PC-3 (cell line): ENCODE results near the gene DOCK4. TPM values are rescaled to one million over a fixed set of nuclear protein-coding genes. Genes with fewer than 3 reads are reported as not detected.
A peak's percentile ranks its signal among the peaks of the same experiment; 100 is the strongest.

Experiments
- ATAC-seq: fragments of 200-7000 bp; cut with Tn5 transposase; 2 replicates; pipeline ENCODE4 v1.9.1; 2020; ENCODE audit warnings: mild to moderate bottlenecking, moderate library complexity
- BruUV-seq: library from RNA; stranded (reverse); fragments of 400-500 nt; replicated peaks from 2 replicates; lab custom pipeline; 2021; lab: Mats Ljungman, UMichigan
- CTCF ChIA-PET: fragments of 300-600 bp; sonication (Branson Sonifier 250); formaldehyde crosslinking; loops from one replicate; lab custom pipeline; 2022; ENCODE audit warnings: antibody characterized with exemption; lab: Charles Lee
- POLR2A ChIA-PET: fragments of 300-600 bp; sonication (Branson Sonifier 250); formaldehyde crosslinking; loops from one replicate; lab custom pipeline; 2022; ENCODE audit warnings: antibody characterized with exemption; ENCODE audit not compliant: unreplicated experiment; lab: Charles Lee
- DNase-seq: peaks from one replicate; pipeline ENCODE4 v3.0.0-alpha.2; 2015
- H2AFZ ChIP-seq: fragments of 300-600 bp; sonication (generic); 2 replicates; pipeline ENCODE4 v1.6.0; 2016; ENCODE audit warnings: antibody characterized with exemption, low read length
- H3F3A ChIP-seq: fragments of 300-600 bp; sonication (generic); one replicate; pipeline ENCODE4 v1.6.0; 2017; ENCODE audit warnings: antibody characterized with exemption, low read length, control low read depth, mild to moderate bottlenecking; ENCODE audit not compliant: unreplicated experiment
- H3K27ac ChIP-seq: fragments of 300-600 bp; sonication (generic); 2 replicates; pipeline ENCODE4 v1.5.1; 2016; ENCODE audit warnings: mild to moderate bottlenecking, low read length
- H3K27me3 ChIP-seq: fragments of 300-600 bp; sonication (generic); 2 replicates; pipeline ENCODE4 v1.6.1; 2016; ENCODE audit warnings: low read length, mixed read lengths
- H3K36me3 ChIP-seq: fragments of 300-600 bp; sonication (generic); 2 replicates; pipeline ENCODE4 v1.6.1; 2016; ENCODE audit warnings: low read depth, mixed run types, low read length, mixed read lengths
- H3K4me1 ChIP-seq: fragments of 300-600 bp; sonication (generic); 2 replicates; pipeline ENCODE4 v1.5.1; 2016; ENCODE audit warnings: low read length; ENCODE audit not compliant: insufficient read depth
- H3K4me2 ChIP-seq: fragments of 300-600 bp; sonication (generic); 2 replicates; pipeline ENCODE4 v1.6.0; 2016; ENCODE audit warnings: low read length
- H3K4me3 ChIP-seq: fragments of 300-600 bp; sonication (generic); 2 replicates; pipeline ENCODE4 v1.5.1; 2016; ENCODE audit warnings: mild to moderate bottlenecking, low read length, mixed read lengths
- H3K79me2 ChIP-seq: fragments of 300-600 bp; sonication (generic); 2 replicates; pipeline ENCODE4 v1.6.1; 2017; ENCODE audit warnings: low read length, mixed read lengths
- H3K9ac ChIP-seq: fragments of 300-600 bp; sonication (generic); 2 replicates; pipeline ENCODE4 v1.6.0; 2016; ENCODE audit warnings: mild to moderate bottlenecking, low read length
- H3K9me2 ChIP-seq: fragments of 300-600 bp; sonication (generic); replicated peaks from 2 replicates; pipeline ENCODE4 v1.6.1; 2016; ENCODE audit warnings: mixed run types, low read length, mixed read lengths
- H3K9me3 ChIP-seq: fragments of 300-600 bp; sonication (generic); 2 replicates; pipeline ENCODE4 v1.6.1; 2016; ENCODE audit warnings: low read length, mixed read lengths
- H4K20me1 ChIP-seq: fragments of 300-600 bp; sonication (generic); 2 replicates; pipeline ENCODE4 v1.6.1; 2016; ENCODE audit warnings: low read length, mixed read lengths
- EZH2 ChIP-seq: fragments of 300-600 bp; sonication (generic); IDR thresholded peaks from one replicate; pipeline ENCODE4 v1.6.1; 2017; ENCODE audit warnings: antibody characterized with exemption, mild to moderate bottlenecking, low read length; ENCODE audit not compliant: unreplicated experiment
- EZH2phosphoT487 ChIP-seq: fragments of 300-600 bp; sonication (generic); IDR thresholded peaks from 2 replicates; pipeline ENCODE4 v1.6.1; 2018; ENCODE audit warnings: mild to moderate bottlenecking, antibody characterized with exemption, low read length, borderline replicate concordance
- intact Hi-C: fragments of 100-400 bp; cut with micrococcal nuclease; formaldehyde crosslinking; loops from 2 replicates; pipeline ENCODE4 v1.9.0; 2023
- total RNA-seq: library from RNA; depleted of rRNA; stranded (reverse); fragments of >200 nt; gene quantifications from 2 replicates; pipeline ENCODE4 v1.2.3, GENCODE V29; 2014
- TF ChIP-seq, protein P1 (sequence below): fragments of 300-600 bp; sonication (generic); conservative IDR thresholded peaks from 2 replicates; pipeline ENCODE4 v1.5.1; 2017; ENCODE audit warnings: antibody characterized with exemption, low read depth, mild to moderate bottlenecking, low read length

The DOCK4 gene
- total RNA-seq, 1 experiment from 2014 or later, result 25.4 TPM

DNA sequence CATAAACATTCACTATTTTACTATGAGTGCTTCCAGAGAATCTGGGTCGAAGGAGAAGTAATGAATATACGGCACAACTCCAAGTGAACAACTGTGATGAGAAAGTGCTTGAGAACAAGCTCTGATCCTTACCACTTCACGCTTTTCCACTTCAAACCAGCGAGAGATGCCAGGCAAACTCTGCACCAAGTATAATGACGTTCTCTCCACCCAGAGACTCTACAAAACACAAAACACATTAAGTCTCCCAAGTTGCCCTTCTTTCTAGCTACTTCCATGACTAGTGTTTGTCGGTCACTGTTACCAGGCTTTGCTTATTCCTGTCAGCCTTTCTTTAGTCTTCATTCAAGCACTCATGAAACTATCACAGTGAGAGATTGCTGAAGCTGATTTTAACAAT is 450.8 kb downstream of the DOCK4 start:
- Histone ChIP-seq H3K9me3 (no peaks in the 10 kb centered on the region), H3K9ac (no peak overlapping the region), H3K36me3 (peaks cover 8% of the 10 kb centered on the region), H3K4me2 (no peak overlapping the region), H3K4me3 (no peak overlapping the region), H4K20me1 (no peaks in the 10 kb centered on the region), H3K27me3 (no peaks in the 10 kb centered on the region), H3K4me1 (peaks cover 10% of the 10 kb centered on the region), H3K9me2 (no peaks in the 10 kb centered on the region), H3K79me2 (no peaks in the 10 kb centered on the region), H3K27ac (no peak overlapping the region), H2AFZ (no peak overlapping the region), H3F3A (no peaks in the 10 kb centered on the region)
- intact Hi-C loops, result no loop called here
- CTCF ChIA-PET, result no interaction called here
- DNase-seq (no peak), ATAC-seq (no peak)
- POLR2A ChIA-PET, result no interaction called here
- BruUV-seq, result no TSS peak
- TF ChIP-seq, protein P1, sequence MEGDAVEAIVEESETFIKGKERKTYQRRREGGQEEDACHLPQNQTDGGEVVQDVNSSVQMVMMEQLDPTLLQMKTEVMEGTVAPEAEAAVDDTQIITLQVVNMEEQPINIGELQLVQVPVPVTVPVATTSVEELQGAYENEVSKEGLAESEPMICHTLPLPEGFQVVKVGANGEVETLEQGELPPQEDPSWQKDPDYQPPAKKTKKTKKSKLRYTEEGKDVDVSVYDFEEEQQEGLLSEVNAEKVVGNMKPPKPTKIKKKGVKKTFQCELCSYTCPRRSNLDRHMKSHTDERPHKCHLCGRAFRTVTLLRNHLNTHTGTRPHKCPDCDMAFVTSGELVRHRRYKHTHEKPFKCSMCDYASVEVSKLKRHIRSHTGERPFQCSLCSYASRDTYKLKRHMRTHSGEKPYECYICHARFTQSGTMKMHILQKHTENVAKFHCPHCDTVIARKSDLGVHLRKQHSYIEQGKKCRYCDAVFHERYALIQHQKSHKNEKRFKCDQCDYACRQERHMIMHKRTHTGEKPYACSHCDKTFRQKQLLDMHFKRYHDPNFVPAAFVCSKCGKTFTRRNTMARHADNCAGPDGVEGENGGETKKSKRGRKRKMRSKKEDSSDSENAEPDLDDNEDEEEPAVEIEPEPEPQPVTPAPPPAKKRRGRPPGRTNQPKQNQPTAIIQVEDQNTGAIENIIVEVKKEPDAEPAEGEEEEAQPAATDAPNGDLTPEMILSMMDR, result no peak
- TF ChIP-seq EZH2phosphoT487 (no peak), EZH2 (no peak)

DNA sequence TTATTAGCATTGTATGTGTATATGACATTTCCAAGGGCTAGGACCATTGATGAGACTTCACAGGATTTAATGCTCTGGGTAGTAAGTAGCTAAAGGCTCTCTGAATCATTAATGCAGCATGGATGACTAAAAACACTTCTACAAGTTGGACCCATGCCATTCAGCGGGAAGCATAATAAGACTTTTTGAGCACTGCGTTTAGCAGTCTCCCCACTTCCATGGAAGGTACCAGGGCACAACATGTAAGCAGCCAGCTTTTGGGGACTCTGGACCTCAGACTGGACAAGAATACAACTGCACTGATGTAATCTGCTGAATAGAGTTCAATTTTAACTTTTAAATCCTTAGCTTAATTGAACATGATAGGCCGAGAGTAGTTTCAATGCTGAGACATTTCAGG is 452.2 kb downstream of the DOCK4 start:
- H3K9ac ChIP-seq, result no peak overlapping the region
- no TSS peak for BruUV-seq
- no peak overlapping the region for H3K4me3 ChIP-seq
- ChIA-PET POLR2A (no interaction called here), CTCF (interaction anchor here (0.6 kb wide), 1 partner anchor 102 kb away, joined by 3 read pairs; no protein-coding TSS in a partner anchor)
- H3K4me2 ChIP-seq, result no peak overlapping the region
- H3K9me3 ChIP-seq, result no peaks in the 10 kb centered on the region
- no peaks in the 10 kb centered on the region for H3K79me2 ChIP-seq
- H3K27ac ChIP-seq, result no peak overlapping the region
- TF ChIP-seq EZH2 (no peak), EZH2phosphoT487 (no peak)
- TF ChIP-seq, protein P1, result no peak
- H4K20me1 ChIP-seq, result no peaks in the 10 kb centered on the region
- H2AFZ ChIP-seq, result no peak overlapping the region
- H3K9me2 ChIP-seq, result no peaks in the 10 kb centered on the region
- no peak for DNase-seq
- H3F3A ChIP-seq, result no peaks in the 10 kb centered on the region
- intact Hi-C loops, result no loop called here
- H3K27me3 ChIP-seq, result no peaks in the 10 kb centered on the region
- peaks cover 3% of the 10 kb centered on the region for H3K36me3 ChIP-seq
- ATAC-seq, result no peak
- peaks cover 10% of the 10 kb centered on the region for H3K4me1 ChIP-seq

DNA sequence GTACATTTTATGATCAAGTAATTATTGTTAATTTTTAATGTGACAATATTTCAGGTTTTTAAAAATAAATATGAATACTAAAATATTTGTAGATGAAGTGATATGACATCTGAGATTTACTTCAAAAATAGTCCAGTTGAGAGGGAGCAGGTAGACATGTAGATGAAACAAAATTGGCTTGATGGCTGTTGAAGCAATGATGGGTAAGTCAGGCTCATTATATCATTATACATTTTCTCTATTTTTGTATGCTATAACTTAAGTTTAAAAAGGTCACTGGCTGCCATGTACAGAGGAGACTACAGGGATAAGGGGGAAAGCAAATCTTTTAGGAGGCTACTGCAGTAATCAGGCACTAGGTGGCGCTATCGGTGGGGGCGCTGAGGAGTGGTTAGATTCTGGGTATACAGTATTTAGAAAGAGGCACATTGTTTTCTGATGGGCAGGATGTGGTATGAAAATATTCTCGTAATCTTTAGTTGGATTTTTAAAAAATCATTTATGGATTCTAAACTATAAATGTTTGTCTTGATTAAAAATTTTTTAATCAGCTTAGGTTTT is 454.1 kb downstream of the DOCK4 start:
- H3K36me3 ChIP-seq, result peaks cover 3% of the 10 kb centered on the region; the same call in 1 of the 2 replicates
- H2AFZ ChIP-seq, result no peak overlapping the region
- ChIA-PET POLR2A (no interaction called here), CTCF (interaction anchor here (0.6 kb wide), 3 partner anchors 647 to 949 kb away, joined by 5 to 9 read pairs (median 7); no protein-coding TSS in a partner anchor)
- no TSS peak for BruUV-seq
- no peaks in the 10 kb centered on the region for H3K79me2 ChIP-seq
- H3K9me3 ChIP-seq, result no peaks in the 10 kb centered on the region
- no peaks in the 10 kb centered on the region for H3F3A ChIP-seq
- ATAC-seq, result peak; percentile 91
- H3K27me3 ChIP-seq, result no peaks in the 10 kb centered on the region
- no peaks in the 10 kb centered on the region for H3K9me2 ChIP-seq
- no peak overlapping the region for H3K4me3 ChIP-seq
- intact Hi-C loops, result no loop called here
- no peaks in the 10 kb centered on the region for H4K20me1 ChIP-seq
- no peak overlapping the region for H3K27ac ChIP-seq
- no peaks in the 10 kb centered on the region for H3K4me1 ChIP-seq
- H3K4me2 ChIP-seq, result no peak overlapping the region
- no peak for TF ChIP-seq EZH2phosphoT487
- no peak for TF ChIP-seq EZH2
- TF ChIP-seq, protein P1, result peak; percentile 90
- H3K9ac ChIP-seq, result no peak overlapping the region
- DNase-seq, result peak; percentile 76
